Body of pancreas (tissue), 4 donors: ENCODE measurements around the gene BCL6B.

Experiments used
- POLR2A ChIP-seq, 3 donors: fragments of 450-650 bp; IDR thresholded peaks; one replicate each; pipeline ENCODE4 v1.6.1; 2016; ENCODE audit warnings: antibody characterized with exemption in 3 of 3, mild to moderate bottlenecking in 2 of 3
- TF ChIP-seq, protein P1 (sequence below), 7 experiments: fragments of 450-650 bp in 4 of 7; fragments of 200-600 bp in 3 of 7; sonication (generic) in 3 of 7; IDR thresholded peaks; one replicate each; pipeline ENCODE4 v1.5.1; 2016 to 2019; ENCODE audit warnings: antibody characterized with exemption in 7 of 7

DNA sequence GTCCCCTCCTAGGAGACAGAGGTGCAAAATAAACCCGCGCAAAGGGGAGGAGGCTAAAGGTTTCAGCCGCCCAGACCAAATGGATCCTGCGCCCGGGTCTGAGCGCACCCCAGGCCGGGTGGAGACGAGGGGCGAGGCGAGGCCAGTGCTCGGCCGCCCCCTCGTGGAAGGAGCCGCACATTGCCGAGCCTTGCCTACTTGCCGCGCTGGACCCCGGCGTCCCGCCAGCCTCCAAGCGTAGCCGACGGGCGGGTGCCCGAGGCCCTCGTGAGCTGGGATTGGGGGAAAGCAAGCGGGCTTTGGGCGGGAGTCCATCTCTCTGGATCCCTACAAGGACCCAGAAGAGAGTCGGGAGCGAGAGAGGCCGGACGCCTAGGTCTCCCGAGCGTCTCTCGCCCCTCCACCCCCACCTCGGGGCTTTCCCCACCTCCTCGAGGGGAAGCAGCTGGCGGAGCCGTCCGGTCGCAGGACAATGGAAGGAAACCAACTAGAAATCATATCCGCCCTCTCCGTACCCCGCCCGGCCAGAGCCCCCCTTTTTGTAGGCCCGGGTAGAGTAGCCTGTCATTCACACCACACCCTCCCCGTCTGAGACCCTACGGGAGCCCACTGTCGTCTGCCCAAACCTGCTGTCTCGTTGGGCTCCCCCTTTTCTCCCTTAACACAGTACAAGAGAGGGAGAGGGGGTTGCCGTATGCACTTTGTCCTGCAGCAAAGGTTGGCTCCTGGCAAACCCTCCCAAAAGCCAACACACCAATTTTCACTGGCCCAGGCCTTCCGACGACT lies 664 bp upstream of the BCL6B start:
- TF ChIP-seq, protein P1, sequence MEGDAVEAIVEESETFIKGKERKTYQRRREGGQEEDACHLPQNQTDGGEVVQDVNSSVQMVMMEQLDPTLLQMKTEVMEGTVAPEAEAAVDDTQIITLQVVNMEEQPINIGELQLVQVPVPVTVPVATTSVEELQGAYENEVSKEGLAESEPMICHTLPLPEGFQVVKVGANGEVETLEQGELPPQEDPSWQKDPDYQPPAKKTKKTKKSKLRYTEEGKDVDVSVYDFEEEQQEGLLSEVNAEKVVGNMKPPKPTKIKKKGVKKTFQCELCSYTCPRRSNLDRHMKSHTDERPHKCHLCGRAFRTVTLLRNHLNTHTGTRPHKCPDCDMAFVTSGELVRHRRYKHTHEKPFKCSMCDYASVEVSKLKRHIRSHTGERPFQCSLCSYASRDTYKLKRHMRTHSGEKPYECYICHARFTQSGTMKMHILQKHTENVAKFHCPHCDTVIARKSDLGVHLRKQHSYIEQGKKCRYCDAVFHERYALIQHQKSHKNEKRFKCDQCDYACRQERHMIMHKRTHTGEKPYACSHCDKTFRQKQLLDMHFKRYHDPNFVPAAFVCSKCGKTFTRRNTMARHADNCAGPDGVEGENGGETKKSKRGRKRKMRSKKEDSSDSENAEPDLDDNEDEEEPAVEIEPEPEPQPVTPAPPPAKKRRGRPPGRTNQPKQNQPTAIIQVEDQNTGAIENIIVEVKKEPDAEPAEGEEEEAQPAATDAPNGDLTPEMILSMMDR (IDR thresholded peaks at IDR 0.05) = peak; percentile 83 to 97 (median 92)
- TF ChIP-seq POLR2A (IDR thresholded peaks at IDR 0.05) = no peak
